Measurements from ENCODE around the gene ZNF484. TPM values are rescaled to one million over a fixed set of nuclear protein-coding genes. Genes with fewer than 3 reads are reported as not detected.
A peak's percentile ranks its signal among the peaks of the same experiment; 100 is the strongest.
"Not testable (repeated sequence)": the region's sequence is repeated elsewhere in the genome, so short reads cannot be mapped to it uniquely, and the experiment has no call there.

Gene ZNF484
- polyA plus RNA-seq (ENCODE audit: insufficient read length in 12 of 12) = 1 to 10 TPM in 11 of 12 donors, not detected in 1; 4.4 to 7.8 (median 5.7) TPM
- long read RNA-seq, donor 1 = 0 reads
- long read RNA-seq, donor 2, partial matches to known transcripts = 0 of 1 reads
- long read RNA-seq, donor 2, other reads (novel, unspliced or antisense) = 0 of 1 reads
- long read RNA-seq, donor 3 = 0 reads
- long read RNA-seq, donor 4 = 0 reads
- long read RNA-seq, donor 5 = 0 reads
- long read RNA-seq, donor 6 = 0 reads
- long read RNA-seq, donor 7, partial matches to known transcripts = 0 of 1 reads
- long read RNA-seq, donor 7, other reads (novel, unspliced or antisense) = 0 of 1 reads
- long read RNA-seq, donor 8, partial matches to known transcripts = 0 of 2 reads
- long read RNA-seq, donor 8, other reads (novel, unspliced or antisense) = 0 of 2 reads
- long read RNA-seq, donor 9 = 0 reads
- long read RNA-seq, donor 10, partial matches to known transcripts = 0 of 4 reads
- long read RNA-seq, donor 10, other reads (novel, unspliced or antisense) = 0 of 4 reads
- long read RNA-seq, donor 11, partial matches to known transcripts = 0 of 3 reads
- long read RNA-seq, donor 11, other reads (novel, unspliced or antisense) = 0 of 3 reads

- peak; percentile 98 for DNase-seq
These were observed at the start of gene ZNF484 for GRCh38 chr9:92877531-92878430. ZNF484 (minus strand) TSS chr9:92878038; CDS start chr9:92875029, 3,009 bp downstream.

GRCh38 chr9:92920437-92920836 lies 42.6 kb upstream of the ZNF484 start:
- DNase-seq = no peak

- no peak for DNase-seq
These were observed 39.5 kb upstream of the ZNF484 start for GRCh38 chr9:92917176-92917800.

GRCh38 chr9:92911511-92912475 lies 34.0 kb upstream of the ZNF484 start:
- no peak for DNase-seq

GRCh38 chr9:92905137-92905536 lies 27.3 kb upstream of the ZNF484 start:
- not testable (repeated sequence) for DNase-seq

GRCh38 chr9:92897323-92897722 lies 19.5 kb upstream of the ZNF484 start:
- no peak for DNase-seq

- DNase-seq = no peak
These were observed 18.1 kb upstream of the ZNF484 start for GRCh38 chr9:92895812-92896436.

GRCh38 chr9:92894711-92895362 lies 17.0 kb upstream of the ZNF484 start:
- no peak for DNase-seq

- DNase-seq = not testable (repeated sequence)
These were observed 16.2 kb upstream of the ZNF484 start for GRCh38 chr9:92893916-92894610.

- not testable (repeated sequence) for DNase-seq
These were observed 14.4 kb upstream of the ZNF484 start for GRCh38 chr9:92892276-92892675.

- no peak for DNase-seq
These were observed 12.9 kb upstream of the ZNF484 start for GRCh38 chr9:92890761-92891160.

GRCh38 chr9:92887880-92888338 lies 10.1 kb upstream of the ZNF484 start:
- DNase-seq = no peak

GRCh38 chr9:92886846-92887610 lies 9.2 kb upstream of the ZNF484 start:
- DNase-seq = not testable (repeated sequence)

- DNase-seq = not testable (repeated sequence)
These were observed 6.0 kb upstream of the ZNF484 start for GRCh38 chr9:92883666-92884405.

GRCh38 chr9:92882276-92882675 lies 4.4 kb upstream of the ZNF484 start:
- DNase-seq = no peak

GRCh38 chr9:92875373-92875772 lies 2.5 kb downstream of the ZNF484 start:
- no peak for DNase-seq

GRCh38 chr9:92870289-92870688 lies 7.5 kb downstream of the ZNF484 start:
- no peak for DNase-seq
